CD4-positive, alpha-beta T cell treated with Interleukin-21 for 1 hour (primary cell): ENCODE data around the gene ZNF862.

ENCODE experiments used
- DNase-seq: peaks from one replicate; pipeline ENCODE4 v3.0.0-alpha.2; 2020

ZNF862 gene

DNA sequence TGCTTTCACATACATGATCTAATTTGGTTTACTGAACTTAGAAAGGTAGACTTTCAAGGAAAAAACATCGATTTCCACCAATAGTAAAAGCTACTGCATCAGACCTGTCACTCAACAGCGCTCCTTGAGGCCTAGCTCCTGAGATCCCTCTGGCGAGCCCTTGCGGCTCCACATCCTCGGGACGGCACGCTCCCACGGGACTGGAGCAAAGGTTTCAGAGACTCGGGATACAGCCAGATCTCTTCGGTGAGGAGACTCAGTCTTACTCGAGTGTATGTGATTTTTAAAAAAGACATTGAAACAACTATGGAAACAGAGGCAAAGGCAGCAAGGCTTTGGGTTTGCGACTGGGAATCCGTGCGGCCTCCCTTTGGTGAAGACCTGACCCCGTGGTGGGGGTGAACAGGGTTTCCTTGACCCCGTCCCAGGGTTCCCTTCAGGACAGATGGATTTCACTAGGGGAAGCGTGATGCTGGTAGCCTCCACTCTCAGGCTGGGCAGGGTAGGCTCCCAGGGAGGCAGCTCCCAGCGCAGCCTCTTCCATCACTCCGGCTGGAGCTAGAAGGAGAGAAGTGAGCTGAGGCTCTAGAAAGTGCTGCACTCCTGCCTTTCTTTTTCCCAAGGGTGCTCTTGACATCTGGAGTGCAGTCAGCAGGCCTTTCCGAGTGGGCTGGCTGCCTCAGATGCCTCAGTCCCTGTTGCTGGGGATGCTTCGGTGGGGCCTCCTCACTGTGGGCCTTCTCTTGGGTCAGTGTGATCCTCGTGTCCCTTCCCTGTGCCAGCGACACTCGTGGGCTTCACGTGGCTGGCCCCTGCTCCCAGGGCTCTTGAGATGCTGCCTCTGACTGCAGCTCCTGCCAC is 29.8 kb downstream of the ZNF862 start:
- DNase-seq: no peak

DNA sequence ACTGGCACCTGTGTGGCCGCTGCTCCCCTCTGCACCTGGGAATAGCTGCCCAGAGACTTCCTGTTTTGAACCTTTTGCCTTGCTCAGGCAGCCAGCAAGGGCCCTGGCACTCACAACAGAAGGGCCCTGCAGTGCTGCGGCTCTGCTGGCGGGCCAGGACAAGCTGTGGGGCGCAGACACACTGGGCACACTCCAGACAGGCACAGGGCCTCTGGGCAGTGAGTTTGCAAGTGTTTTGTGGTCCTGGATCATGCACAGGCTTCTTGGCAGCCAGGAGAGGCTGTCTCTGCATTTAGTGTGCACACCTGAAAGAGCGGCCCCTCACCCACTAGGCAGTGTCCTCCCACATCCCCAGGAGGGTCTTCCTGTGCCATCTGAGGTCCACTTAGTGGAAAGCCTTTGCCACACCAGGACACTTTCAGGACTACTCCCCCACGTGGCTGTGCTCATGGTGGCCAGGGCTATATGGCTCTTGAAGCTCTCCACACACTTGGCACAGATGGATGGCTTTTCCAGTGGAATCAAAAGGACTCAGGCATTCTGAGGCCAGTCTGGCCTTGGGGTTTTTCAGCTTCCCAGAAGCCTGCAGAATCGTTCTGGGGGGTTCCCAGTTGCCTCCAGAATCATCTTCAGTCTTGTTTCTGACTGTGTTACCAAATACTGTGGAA is 30.6 kb downstream of the ZNF862 start:
- no peak for DNase-seq

DNA sequence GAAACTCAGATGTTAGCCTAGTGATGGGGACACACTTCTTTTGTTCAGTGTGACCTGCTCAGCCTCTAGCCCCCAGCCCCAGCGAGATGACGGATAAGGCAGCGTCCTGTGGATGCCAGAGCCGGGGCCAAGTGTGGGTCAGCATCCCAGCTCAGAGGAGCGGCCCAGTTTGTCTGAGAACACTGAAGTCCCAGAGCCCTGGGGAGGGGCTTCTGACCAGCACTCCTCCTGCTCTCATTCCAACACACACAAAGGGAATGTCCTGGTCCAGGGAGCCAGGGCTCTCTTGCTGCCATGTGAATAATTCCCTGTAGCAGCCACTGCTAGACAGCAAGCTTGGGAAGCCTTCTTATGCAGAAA is 31.1 kb downstream of the ZNF862 start:
- DNase-seq: no peak

DNA sequence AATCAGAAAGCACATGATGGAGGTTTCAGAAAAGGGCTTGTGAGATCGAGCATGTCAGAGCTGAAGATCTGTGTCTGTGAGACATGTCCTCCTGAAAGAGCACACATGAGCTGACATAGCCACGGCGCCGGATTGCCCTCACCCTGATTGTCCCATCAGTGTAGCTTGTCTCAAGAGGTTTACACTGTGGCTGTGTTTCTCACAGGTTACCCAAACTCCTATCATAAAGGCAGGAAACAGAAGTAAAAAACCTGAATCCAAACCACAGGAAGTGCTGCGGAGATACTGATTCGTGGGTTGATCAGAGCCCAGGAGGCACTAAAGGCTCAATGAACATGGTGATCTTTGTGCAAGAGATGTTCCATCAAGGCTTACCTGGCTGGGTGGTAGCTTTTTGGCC is 31.7 kb downstream of the ZNF862 start:
- peak; percentile 73 for DNase-seq

DNA sequence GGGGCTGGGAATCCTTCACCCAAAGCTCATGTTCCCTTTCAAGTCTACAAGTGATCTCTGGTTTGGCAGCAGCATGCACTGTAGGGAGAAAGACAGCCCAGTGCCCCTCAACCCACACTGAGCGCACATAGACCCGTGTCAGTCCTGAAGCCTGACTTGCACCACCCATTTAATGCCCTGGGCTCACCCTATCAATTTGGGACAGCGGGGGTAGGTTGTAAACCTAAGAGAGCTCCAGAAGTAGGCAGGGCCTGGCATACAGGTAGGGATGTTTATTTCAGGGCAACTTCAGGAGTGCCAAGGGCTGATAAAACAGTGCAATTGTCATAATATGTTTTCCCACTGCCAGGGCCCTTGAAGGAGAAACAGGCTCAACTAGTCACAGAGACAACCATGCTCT is 32.1 kb downstream of the ZNF862 start:
- DNase-seq: no peak

DNA sequence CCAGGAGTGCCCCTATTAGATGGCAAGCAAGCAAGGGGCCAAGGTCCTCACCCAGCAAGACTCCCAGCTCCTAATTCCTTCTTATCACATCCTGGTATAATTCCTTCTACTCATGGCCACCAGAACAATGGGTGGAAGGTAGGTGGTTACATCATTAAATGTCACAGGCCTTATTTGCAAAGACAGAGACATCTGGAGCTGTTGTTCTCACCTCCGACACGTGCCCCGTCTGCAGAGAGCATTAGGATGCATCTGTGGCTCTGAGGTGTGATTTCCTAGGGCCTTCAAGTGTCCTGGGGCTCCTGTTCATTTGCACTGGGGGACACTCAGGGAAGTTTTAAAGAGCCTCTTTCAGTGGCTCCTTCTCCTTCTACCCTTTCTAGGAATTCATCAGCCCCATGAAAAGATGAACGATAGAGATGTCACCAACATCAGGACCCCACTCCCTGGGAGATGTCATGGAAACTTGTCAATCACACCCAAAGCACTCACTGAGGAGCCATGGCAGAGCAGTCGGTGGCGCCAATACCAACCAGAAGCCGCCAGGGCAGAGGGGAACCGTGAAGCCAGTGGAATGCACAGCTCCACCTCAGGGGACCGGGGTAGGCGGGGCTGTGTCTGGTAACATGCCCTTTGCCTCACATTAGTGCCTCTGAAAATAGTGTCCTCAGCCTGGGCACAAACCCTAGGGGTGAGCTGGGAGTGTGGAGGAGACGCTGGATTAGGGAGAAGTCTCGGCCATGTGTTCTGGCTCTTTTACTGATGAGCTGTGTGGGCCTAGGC is 32.7 kb downstream of the ZNF862 start:
- DNase-seq: no peak

DNA sequence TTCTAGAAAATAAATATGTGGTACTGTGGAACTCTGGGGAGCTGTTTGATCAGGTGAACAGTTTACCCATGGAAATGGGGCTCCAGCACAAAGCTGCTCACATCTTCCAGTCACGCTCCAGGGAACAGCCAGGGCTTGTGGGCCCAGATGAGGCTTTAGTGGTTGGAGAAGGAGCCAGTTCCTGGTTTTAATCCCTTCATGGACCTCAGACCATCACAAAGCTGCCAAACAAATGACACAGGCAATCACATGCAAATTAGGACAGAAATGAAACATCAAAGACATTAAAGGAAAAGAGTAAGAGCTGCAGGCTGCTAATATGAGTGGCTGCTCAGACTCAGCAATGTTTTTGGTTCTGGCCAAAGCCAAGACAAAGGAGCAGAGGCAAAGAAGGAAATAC is 33.4 kb downstream of the ZNF862 start:
- no peak for DNase-seq

DNA sequence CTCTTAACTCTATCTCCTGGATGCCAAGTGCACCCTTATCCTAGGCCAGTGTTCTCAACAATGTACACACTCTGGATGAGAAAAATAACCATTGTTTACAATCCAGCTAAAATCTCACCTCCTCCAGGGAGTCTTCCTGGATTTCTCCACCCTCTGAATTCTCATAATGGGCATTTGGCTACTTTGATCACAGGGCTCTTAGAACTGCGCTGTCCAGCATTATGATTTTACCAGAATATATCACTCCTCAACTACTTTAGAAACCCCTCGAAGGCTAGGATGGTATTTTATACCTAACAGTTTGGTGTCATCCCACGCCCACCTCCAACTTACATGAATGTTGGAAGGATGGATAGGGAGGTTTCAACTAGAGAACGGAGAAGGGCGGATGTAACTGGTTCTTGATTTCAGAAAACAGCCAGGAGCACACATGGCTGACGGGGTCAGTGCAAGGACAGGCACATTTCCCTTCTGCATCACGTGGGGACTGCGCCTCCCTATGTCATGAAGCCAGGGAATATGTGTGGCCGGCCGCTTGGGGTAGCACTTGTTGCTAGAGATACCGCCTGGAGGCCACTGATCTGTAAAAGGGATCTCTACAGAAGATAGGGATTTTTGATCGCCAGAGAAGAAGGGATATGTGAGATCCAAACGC is 34.4 kb downstream of the ZNF862 start:
- peak; percentile 39 for DNase-seq

DNA sequence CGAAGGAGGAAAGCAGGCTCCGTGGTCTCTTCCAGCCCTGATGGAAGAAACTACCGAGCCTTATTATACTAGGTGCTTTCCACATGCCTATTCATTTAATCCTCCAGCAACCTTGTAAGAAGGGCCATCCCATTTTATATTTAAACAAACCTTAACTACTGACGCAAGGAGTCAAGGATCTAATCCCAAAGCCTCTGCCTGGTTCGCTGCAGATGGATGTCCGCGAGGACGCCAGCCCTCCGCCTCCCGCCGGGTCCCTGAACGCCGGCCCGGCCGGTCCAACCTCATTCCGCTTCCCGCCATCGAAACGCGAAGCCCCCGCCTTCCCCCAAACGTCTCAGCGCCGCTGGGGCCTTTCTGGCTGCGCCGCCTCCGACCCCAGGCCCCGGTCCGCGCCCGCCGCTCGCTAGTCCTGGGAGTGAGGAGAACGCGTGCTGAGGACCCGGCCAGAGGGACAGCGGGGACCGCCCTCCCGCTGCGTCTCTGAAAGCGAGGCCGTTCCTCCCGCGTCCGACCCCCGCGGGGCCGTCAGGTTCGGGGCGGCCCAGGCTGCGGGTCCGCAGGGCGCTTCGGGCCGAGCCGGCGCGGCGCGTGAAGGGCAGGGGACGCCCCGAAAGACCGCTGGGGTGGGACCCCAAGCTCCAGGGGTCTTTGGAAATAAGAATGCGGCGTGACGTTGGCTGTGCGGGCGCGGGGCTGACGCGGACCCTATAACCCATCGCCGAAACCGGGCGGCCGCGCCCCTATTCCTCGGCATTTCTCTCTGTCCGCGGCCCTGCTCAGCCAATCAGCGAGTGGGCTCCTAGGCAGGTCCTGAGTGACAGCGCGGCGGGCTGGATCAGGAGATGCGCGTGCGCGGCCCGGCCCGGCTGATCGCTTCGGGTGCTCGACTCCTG is 35.1 kb downstream of the ZNF862 start, which contains the start of gene ATP6V0E2:
Gene ATP6V0E2 (plus strand): TSS at position 896 of the 896 bp plus-strand sequence. CDS start 97 bp downstream, outside the sequence.
- peak; percentile 94 for DNase-seq

DNA sequence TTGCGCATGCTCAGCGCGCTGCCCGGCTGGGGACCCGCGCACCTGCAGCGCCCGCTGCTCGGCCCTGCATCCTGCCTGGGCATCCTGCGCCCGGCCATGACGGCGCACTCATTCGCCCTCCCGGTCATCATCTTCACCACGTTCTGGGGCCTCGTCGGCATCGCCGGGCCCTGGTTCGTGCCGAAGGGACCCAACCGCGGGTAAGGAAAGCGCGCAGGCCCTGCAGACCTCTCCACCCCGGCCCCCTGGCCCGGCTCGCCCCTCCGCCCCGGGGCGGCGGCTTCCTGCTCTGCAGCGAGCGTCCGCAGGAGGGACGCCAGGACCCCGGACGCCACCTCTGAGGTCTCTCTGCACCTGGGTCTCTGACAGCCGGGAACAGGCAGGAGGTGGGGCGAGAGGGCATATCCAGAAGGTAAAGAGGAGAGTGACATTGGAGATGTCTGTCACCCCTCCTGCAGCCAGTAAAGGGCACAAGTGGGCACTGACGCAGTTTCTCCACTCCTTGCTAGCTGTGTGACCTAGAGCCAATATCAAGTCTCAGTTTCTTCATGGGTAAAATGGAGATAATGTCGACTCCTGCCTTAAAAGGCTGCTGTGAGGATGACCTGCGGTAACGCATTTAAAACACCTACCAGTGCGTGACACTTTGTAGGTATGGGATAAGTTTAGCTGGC is 35.9 kb downstream of the ZNF862 start:
- peak; percentile 36 for DNase-seq

DNA sequence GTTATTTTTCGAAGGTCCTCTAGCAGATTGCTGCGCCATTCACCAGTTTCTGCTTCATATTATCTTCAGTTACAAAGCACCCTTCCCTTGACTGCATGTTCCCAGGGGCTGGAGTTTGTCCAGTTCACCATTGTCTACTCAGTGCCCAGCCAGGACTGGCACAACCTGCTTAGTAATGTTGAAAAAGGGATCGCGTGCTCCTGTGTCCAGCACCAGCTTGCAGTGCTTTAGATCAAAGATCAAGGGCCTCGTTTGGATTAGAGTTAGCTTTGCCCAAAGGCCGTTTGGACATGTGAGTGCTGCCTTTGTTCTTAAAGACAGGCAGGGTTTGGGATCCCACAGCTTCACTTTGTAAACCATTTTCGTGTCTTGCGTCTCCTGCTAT is 36.5 kb downstream of the ZNF862 start:
- no peak for DNase-seq

DNA sequence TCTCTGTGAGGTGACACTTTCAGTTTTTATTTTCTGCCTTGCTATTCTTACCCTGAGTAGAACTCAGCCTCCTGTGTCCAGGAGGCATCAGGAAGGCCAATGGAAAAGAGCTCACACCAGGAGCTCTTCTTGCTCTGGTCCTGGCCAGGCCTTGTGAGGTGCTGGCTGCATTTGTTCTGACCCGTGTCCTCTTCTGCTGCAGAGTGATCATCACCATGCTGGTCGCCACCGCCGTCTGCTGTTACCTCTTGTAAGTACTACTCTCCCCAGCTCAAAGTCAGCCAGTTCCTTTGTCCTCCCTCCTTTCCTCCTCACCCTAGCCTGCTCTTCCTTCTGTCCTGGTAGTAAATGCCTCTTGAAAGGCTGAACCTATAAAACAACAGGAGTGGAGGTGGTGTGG is 37.2 kb downstream of the ZNF862 start:
- no peak for DNase-seq

DNA sequence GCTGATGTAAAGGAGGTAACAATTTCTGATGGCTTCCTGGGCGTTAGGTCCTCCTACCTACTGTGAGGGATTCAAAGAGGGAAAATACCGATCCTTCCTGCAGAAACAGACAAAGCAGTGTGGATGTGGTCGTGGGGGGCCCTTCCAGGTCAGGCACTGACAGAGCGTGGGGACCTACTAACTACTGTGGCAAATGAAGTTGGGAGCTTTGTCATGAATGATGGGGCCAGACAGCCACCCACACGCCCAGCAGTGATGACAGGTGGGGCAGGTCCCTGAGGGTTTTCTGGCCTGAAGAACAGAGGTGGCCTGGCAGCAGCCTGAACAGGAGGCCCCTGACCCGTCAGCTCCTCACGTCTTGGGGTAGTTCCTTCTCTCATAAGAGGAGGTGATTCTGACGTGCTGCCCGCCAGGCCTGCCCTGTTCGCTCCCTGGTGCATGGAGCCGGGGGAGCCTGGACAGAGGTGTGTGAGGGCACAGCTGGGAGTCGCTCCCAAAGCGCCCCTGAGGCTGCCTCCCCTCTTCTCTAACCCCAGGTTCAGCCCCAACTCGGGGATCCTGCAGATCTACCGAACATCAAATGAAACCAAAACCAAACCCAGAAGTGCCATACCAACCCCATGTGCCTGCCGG is 39.8 kb downstream of the ZNF862 start:
- DNase-seq: no peak

DNA sequence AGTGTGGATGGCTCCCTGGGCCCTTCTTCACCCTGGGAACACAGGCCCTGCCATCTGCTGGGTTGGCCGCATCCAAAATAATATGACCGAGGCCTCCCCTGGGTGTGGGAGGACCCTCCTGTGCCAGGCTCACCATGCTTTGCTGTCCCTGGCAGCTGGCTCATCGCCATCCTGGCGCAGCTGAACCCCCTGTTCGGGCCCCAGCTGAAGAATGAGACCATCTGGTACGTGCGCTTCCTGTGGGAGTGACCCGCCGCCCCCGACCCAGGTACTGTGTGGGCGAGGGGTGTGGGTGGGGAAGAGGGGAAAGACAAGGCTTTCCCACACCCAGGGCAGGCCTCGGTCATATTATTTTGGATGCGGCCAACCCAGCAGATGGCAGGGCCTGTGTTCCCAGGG is 40.3 kb downstream of the ZNF862 start:
- no peak for DNase-seq

DNA sequence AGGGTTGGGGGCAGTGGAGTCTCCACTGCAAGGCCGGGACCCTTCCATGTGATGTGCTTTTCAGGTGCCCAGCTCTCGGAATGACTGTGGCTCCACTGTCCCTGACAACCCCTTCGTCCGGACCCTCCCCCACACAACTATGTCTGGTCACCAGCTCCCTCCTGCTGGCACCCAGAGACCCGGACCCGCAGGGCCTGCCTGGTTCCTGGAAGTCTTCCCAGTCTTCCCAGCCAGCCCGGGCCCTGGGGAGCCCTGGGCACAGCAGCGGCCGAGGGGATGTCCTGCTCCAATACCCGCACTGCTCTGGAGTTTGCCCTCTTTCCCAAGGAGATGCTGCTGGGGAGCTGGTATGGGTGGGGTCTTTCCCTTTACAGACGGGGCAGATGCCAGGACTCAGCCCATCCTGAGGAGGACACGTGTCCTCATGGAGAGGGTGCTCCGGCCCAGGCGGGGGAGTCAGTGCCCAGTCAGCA is 41.1 kb downstream of the ZNF862 start:
- DNase-seq: no peak

DNA sequence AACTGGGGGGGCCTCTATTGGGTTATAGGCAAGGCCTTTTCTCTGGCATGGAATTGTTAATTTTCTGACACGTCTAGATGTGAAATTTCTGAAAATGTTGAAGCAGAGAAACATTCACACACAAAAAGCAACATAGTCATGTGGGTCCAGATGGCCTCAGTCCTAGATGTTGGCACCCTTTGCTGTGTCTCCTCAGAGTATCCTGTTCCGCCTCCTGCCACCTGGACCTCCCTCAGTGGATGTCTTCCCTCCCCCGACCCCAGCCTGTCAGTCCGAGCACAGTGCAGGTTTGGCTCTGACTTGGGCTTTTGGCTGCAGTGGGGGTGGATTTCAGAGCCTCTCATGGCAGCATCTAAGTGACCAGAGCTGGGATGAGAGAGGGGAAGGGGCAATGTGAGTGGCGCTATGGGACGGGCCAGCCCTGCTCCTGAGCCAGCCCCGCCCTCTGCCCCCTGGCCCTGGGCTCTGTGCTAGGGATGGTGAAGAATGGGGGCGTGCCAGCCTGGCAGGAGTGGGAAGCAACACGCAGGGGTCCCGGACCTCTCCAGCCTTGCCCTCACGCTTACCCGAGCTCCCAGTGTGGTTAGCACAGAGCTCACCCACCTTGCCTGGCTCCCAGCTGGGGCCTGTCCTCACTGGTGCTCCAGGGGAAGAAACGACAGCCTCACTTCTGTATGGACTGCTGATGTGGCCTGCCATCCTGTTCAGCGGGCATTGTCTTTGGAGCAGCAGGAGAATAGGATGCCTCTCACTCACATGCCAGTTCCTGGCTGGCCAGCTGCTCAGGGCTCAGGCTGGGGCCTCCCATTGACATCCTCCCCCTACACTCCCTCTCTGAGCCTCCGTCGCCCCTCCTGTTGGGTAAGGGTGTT is 41.8 kb downstream of the ZNF862 start:
- DNase-seq: no peak

DNA sequence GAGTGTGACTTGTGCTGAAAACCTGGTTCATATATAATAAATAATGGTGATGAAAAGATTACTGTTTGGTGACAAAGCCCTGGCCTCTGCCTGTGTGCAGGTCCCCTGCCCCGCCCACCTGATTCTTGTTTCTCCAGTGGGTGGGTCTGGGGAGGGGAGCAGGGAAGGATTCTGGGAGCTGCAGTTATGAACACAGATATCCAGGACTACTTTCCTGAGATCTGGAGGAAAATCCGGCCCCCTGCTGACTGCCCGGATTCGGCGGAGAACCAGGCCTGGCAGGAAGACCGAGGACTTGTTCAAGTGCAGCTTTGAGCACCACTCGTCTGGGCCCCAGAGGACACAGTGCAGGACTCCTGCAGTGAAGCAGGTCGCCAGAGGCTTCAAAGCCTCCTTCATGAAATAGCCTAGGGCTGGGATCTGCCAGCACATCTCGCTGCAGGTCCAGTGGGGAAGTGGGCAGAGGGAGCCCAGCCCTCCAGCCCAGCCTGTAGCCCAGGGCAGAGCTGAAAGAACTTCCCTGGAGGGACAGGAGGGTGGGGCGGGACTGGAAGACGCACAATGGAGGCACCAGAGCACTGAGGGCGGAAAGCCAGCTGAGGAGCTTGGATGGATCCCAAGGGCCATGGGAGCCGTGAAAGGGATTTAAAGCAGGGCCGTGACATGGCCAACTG is 42.6 kb downstream of the ZNF862 start:
- no peak for DNase-seq

DNA sequence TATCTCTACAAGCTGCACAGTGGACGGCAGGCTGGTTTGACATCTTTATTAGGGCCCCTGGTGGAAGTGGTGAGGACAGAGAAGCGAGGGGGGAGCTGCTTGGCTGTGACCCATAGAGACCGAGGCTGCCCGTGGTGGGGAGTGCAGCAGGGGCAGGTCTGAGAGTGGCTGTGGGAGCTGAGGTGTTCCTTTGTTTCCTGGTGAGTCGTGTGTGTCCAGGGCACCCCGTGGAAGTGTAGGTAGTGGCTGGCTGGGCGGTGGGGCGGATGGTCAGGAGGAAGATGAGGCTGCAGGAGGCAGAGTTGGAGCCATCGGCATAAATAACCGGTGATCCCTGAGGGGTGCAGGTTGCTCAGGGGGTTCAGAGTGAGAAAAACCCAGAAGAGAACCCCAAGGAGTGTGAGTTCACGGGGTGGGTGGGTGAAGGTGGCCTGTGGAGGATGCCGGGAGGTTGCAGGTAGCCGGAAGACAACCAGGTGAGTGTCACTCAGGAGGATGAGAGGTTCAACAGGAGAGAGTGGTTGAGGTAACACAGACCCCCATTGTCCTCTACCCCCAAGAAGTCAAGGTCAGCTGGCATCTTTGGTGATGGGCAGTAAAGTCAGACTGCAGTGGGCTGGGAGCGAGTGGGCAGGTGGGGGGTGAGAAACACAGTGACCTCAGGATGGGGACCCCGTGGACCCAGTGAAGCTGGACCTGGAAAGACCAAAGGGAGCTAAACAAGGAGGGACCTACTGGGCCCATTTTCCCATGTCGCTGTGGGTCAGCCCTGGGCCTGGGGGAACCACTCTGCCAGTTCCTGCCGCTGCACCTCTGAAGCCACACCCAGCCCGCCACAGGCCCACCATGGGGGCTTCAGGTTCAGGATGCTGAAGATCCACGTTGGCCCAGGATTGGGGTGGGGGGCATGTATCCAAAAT is 43.4 kb downstream of the ZNF862 start:
- DNase-seq: no peak
